IMR-90 (cell line): ENCODE measurements around the gene TPGS1. TPM values are rescaled to one million over a fixed set of nuclear protein-coding genes. Genes with fewer than 3 reads are reported as not detected.

ENCODE experiments used
- ATAC-seq: fragments of 200-7000 bp; cut with Tn5 transposase; 2 replicates; pipeline ENCODE4 v1.9.1; 2020; ENCODE audit warnings: low read depth, mild to moderate bottlenecking, moderate library complexity
- BruUV-seq: library from RNA; stranded (reverse); fragments of 400-500 nt; replicated peaks from 2 replicates; lab custom pipeline; 2021; lab: Mats Ljungman, UMichigan
- CTCF ChIA-PET: fragments of 300-600 bp; formaldehyde crosslinking; extraction: SDS; loops from one replicate; lab custom pipeline; 2021; ENCODE audit warnings: antibody characterized with exemption; lab: Yijun Ruan, JAX
- POLR2A ChIA-PET: fragments of 300-600 bp; sonication (Branson Sonifier 250); formaldehyde crosslinking; loops from one replicate; lab custom pipeline; 2022; ENCODE audit warnings: antibody characterized with exemption; ENCODE audit not compliant: unreplicated experiment; lab: Charles Lee
- DNase-seq: peaks from one replicate; pipeline ENCODE4 v3.0.0; 2013
- H2AFZ ChIP-seq: replicated peaks from 2 replicates; pipeline ENCODE3; 2013; ENCODE audit warnings: low read length, mild to moderate bottlenecking; ENCODE audit not compliant: poor library complexity
- H2AK5ac ChIP-seq: 2 replicates; pipeline ENCODE4 v1.6.1; 2013; ENCODE audit warnings: low read depth, low read length, inconsistent platforms
- H2AK9ac ChIP-seq: replicated peaks from 2 replicates; pipeline ENCODE3; 2013; ENCODE audit warnings: mild to moderate bottlenecking, low read depth, low read length, moderate library complexity; ENCODE audit not compliant: poor library complexity
- H2BK120ac ChIP-seq: 2 replicates; pipeline ENCODE4 v1.6.1; 2013; ENCODE audit warnings: low read depth, low read length, inconsistent platforms
- H2BK15ac ChIP-seq: 3 replicates; pipeline ENCODE4 v1.6.1; 2013; ENCODE audit warnings: low read depth, low read length, inconsistent platforms
- H2BK20ac ChIP-seq: 2 replicates; pipeline ENCODE4 v1.6.1; 2013; ENCODE audit warnings: low read depth, mild to moderate bottlenecking, inconsistent platforms, low read length, moderate library complexity
- H2BK5ac ChIP-seq: 2 replicates; pipeline ENCODE4 v1.6.1; 2013; ENCODE audit warnings: mild to moderate bottlenecking, low read depth, low read length, inconsistent platforms; ENCODE audit not compliant: poor library complexity, severe bottlenecking
- H3K14ac ChIP-seq: replicated peaks from 2 replicates; pipeline ENCODE4 v1.6.1; 2013; ENCODE audit warnings: low read depth, low read length, inconsistent platforms
- H3K18ac ChIP-seq: 2 replicates; pipeline ENCODE4 v1.6.1; 2013; ENCODE audit warnings: low read depth, low read length, control low read depth
- H3K23ac ChIP-seq: 2 replicates; pipeline ENCODE4 v1.6.1; 2013; ENCODE audit warnings: low read depth, low read length, inconsistent platforms
- H3K27ac ChIP-seq: 2 replicates; pipeline ENCODE4 v1.5.1; 2013; ENCODE audit warnings: mild to moderate bottlenecking, control low read depth, low read length; ENCODE audit not compliant: insufficient read depth
- H3K27me3 ChIP-seq: 2 replicates; pipeline ENCODE4 v1.6.1; 2013; ENCODE audit warnings: low read length; ENCODE audit not compliant: control insufficient read depth, insufficient read depth
- H3K36me3 ChIP-seq: 2 replicates; pipeline ENCODE4 v1.6.1; 2013; ENCODE audit warnings: low read length, mixed read lengths; ENCODE audit not compliant: control insufficient read depth, insufficient read depth
- H3K4ac ChIP-seq: 2 replicates; pipeline ENCODE4 v1.6.1; 2013; ENCODE audit warnings: low read depth, low read length, inconsistent platforms
- H3K4me1 ChIP-seq: 2 replicates; pipeline ENCODE4 v1.6.1; 2013; ENCODE audit warnings: low read length, mixed read lengths; ENCODE audit not compliant: control insufficient read depth, insufficient read depth
- H3K4me2 ChIP-seq: 2 replicates; pipeline ENCODE4 v1.6.1; 2013; ENCODE audit warnings: low read depth, mild to moderate bottlenecking, control low read depth, low read length, moderate library complexity
- H3K4me3 ChIP-seq: 2 replicates; pipeline ENCODE4 v1.5.1; 2013; ENCODE audit warnings: low read depth, mild to moderate bottlenecking, control low read depth, low read length, moderate library complexity; ENCODE audit not compliant: insufficient read depth
- H3K56ac ChIP-seq: 2 replicates; pipeline ENCODE4 v1.6.1; 2013; ENCODE audit warnings: low read length, inconsistent platforms; ENCODE audit not compliant: insufficient read depth; ENCODE audit errors: extremely low read depth
- H3K79me1 ChIP-seq, 2 experiments: 2 replicates each; pipeline ENCODE4 v1.6.1; 2013; ENCODE audit warnings: low read length in 2 of 2, inconsistent platforms in 1 of 2, low read depth in 1 of 2
- H3K9ac ChIP-seq: 2 replicates; pipeline ENCODE4 v1.6.1; 2013; ENCODE audit warnings: low read depth, low read length, control low read depth
- H3K9me1 ChIP-seq: 2 replicates; pipeline ENCODE4 v1.6.1; 2013; ENCODE audit warnings: low read length, inconsistent platforms; ENCODE audit not compliant: insufficient read depth
- H3K9me3 ChIP-seq: 2 replicates; pipeline ENCODE4 v1.6.1; 2013; ENCODE audit warnings: low read length; ENCODE audit not compliant: control insufficient read depth, insufficient read depth
- H4K20me1 ChIP-seq: 2 replicates; pipeline ENCODE4 v1.6.1; 2013; ENCODE audit warnings: low read length, inconsistent platforms; ENCODE audit not compliant: insufficient read depth
- H4K5ac ChIP-seq: 2 replicates; pipeline ENCODE4 v1.6.1; 2013; ENCODE audit warnings: mild to moderate bottlenecking, low read depth, low read length, control low read depth
- H4K8ac ChIP-seq, 2 experiments: 2 replicates each; pipeline ENCODE4 v1.6.1; 2013; ENCODE audit warnings: low read depth in 2 of 2, low read length in 2 of 2, control low read depth in 1 of 2, inconsistent platforms in 1 of 2
- H4K91ac ChIP-seq: 2 replicates; pipeline ENCODE4 v1.6.1; 2013; ENCODE audit warnings: low read depth, low read length, inconsistent platforms; ENCODE audit not compliant: insufficient read depth
- BHLHE40 ChIP-seq: fragments of 150-350 bp; IDR thresholded peaks from 2 replicates; pipeline ENCODE4 v1.6.1; 2016; ENCODE audit warnings: mild to moderate bottlenecking, low read depth, low read length
- CEBPB ChIP-seq: IDR thresholded peaks from 2 replicates; pipeline ENCODE4 v1.6.1; 2012; ENCODE audit warnings: low read depth, low read length, improper control_type of control experiment
- CHD1 ChIP-seq: IDR thresholded peaks from 2 replicates; pipeline ENCODE4 v1.6.1; 2012; ENCODE audit warnings: low read depth, low read length, improper control_type of control experiment
- ELK1 ChIP-seq: fragments of 150-350 bp; IDR thresholded peaks from 2 replicates; pipeline ENCODE4 v1.6.1; 2016; ENCODE audit warnings: low read depth, mild to moderate bottlenecking, low read length, moderate library complexity, borderline replicate concordance
- FOS ChIP-seq: fragments of 150-350 bp; IDR thresholded peaks from 2 replicates; pipeline ENCODE4 v1.6.1; 2016; ENCODE audit warnings: low read depth, low read length
- MAFK ChIP-seq: IDR thresholded peaks from 2 replicates; pipeline ENCODE4 v1.6.1; 2012; ENCODE audit warnings: low read depth, low read length, improper control_type of control experiment
- NFE2L2 ChIP-seq: fragments of 150-350 bp; IDR thresholded peaks from 2 replicates; pipeline ENCODE4 v1.6.1; 2016; ENCODE audit warnings: low read depth, mild to moderate bottlenecking, low read length
- RAD21 ChIP-seq: IDR thresholded peaks from 2 replicates; pipeline ENCODE4 v1.6.1; 2012; ENCODE audit warnings: low read length, improper control_type of control experiment
- SMC3 ChIP-seq: fragments of 150-350 bp; IDR thresholded peaks from 2 replicates; pipeline ENCODE4 v1.6.1; 2016; ENCODE audit warnings: low read depth, mild to moderate bottlenecking, antibody characterized with exemption, low read length, moderate library complexity
- WGBS, 2 experiments: methylation state at CpG; one replicate each; pipeline versions ENCODE4 v1.1.5 to v1.1.7; 2013; ENCODE audit warnings: missing lambda C conversion rate in 2 of 2; ENCODE audit not compliant: insufficient read length in 1 of 2; ENCODE audit errors: extremely low coverage in 2 of 2; 5-methylcytosine and 5-hydroxymethylcytosine counted together
- dilution Hi-C: fragments of 300-500 bp; cut with HindIII; formaldehyde crosslinking; loops from one replicate; pipeline ENCODE4 v1.14.3; 2018; ENCODE audit warnings: low sequenced_read_pairs; ENCODE audit not compliant: unreplicated experiment
- in situ Hi-C: fragments of 300-500 bp; cut with MboI; formaldehyde crosslinking; loops from 3 replicates; pipeline ENCODE4 v1.14.3; 2019; ENCODE audit warnings: low sequenced_read_pairs, inconsistent platforms, mixed read lengths
- intact Hi-C: fragments of 100-400 bp; cut with micrococcal nuclease; formaldehyde crosslinking; loops from 2 replicates; pipeline ENCODE4 v1.10.0; 2022
- polyA plus RNA-seq, 3 experiments: library from polyadenylated mRNA; depleted of rRNA; stranded (reverse); fragments of >200 nt; gene quantifications; 2 replicates each; pipeline ENCODE4 v1.2.3, GENCODE V29; 2012; ENCODE audit warnings: low replicate concordance in 1 of 3
- total RNA-seq: library from RNA; depleted of rRNA; stranded (reverse); fragments of >200 nt; gene quantifications from 2 replicates; pipeline ENCODE4 v1.2.3, GENCODE V29; 2012
- TF ChIP-seq, protein P1 (sequence below): conservative IDR thresholded peaks from 2 replicates; pipeline ENCODE4 v1.5.1; 2012; ENCODE audit warnings: mild to moderate bottlenecking, low read depth, low read length, improper control_type of control experiment

The TPGS1 gene
- total and polyA plus RNA-seq, 2 of the 4 experiments (the other 2 are of a cell fraction): 2.7 to 6.3 TPM

- H3K56ac ChIP-seq: no peak overlapping the region
- in situ Hi-C loops: no loop called here
- peaks cover 6% of the 10 kb centered on the region for H3K4me1 ChIP-seq
- H3K14ac ChIP-seq: no peak overlapping the region
- no TSS peak for BruUV-seq
- no peaks in the 10 kb centered on the region for H3K9me3 ChIP-seq
- DNase-seq (no peak), ATAC-seq (no peak)
- H3K36me3 ChIP-seq: no peaks in the 10 kb centered on the region; the same call in 1 of the 2 replicates
- no peak overlapping the region for H3K4me3 ChIP-seq
- H3K27me3 ChIP-seq: peaks cover 4% of the 10 kb centered on the region
- H4K20me1 ChIP-seq: no peaks in the 10 kb centered on the region
- H2BK15ac ChIP-seq: no peak overlapping the region
- TF ChIP-seq CEBPB: no peak
- no peak for TF ChIP-seq NFE2L2
- no peak for TF ChIP-seq ELK1
- TF ChIP-seq MAFK: no peak
- TF ChIP-seq CHD1: no peak
- TF ChIP-seq SMC3: no peak
- no peak for TF ChIP-seq FOS
- TF ChIP-seq RAD21: no peak
- TF ChIP-seq, protein P1, sequence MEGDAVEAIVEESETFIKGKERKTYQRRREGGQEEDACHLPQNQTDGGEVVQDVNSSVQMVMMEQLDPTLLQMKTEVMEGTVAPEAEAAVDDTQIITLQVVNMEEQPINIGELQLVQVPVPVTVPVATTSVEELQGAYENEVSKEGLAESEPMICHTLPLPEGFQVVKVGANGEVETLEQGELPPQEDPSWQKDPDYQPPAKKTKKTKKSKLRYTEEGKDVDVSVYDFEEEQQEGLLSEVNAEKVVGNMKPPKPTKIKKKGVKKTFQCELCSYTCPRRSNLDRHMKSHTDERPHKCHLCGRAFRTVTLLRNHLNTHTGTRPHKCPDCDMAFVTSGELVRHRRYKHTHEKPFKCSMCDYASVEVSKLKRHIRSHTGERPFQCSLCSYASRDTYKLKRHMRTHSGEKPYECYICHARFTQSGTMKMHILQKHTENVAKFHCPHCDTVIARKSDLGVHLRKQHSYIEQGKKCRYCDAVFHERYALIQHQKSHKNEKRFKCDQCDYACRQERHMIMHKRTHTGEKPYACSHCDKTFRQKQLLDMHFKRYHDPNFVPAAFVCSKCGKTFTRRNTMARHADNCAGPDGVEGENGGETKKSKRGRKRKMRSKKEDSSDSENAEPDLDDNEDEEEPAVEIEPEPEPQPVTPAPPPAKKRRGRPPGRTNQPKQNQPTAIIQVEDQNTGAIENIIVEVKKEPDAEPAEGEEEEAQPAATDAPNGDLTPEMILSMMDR: no peak
- TF ChIP-seq BHLHE40: no peak
- H2AK9ac ChIP-seq: no peak overlapping the region
- no peak overlapping the region for H2BK5ac ChIP-seq
- no peak overlapping the region for H2BK20ac ChIP-seq
- ChIA-PET CTCF (no interaction called here), POLR2A (no interaction called here)
- H2AFZ ChIP-seq: no peak overlapping the region
- 80% methylated on average over 1 of the region's 14 CpGs; no CpG with 5 or more reads in 1 of the 2 experiments for WGBS, 2 experiments
- no peak overlapping the region for H2BK120ac ChIP-seq
- no peak overlapping the region for H3K23ac ChIP-seq
- H3K27ac ChIP-seq: no peak overlapping the region
- H3K18ac ChIP-seq: no peak overlapping the region
- H3K4ac ChIP-seq: no peak overlapping the region
- no peak overlapping the region for H3K9ac ChIP-seq
- no peaks in the 10 kb centered on the region; the same call in 1 of the 2 replicates for H3K9me1 ChIP-seq
- H3K79me1 ChIP-seq: peaks cover 0 to 19% of the 10 kb centered on the region in 2 experiments; a peak in 2 of 4 replicates
- no peak overlapping the region for H4K5ac ChIP-seq
- intact Hi-C loops: loop anchor here (5.0 kb wide), 1 partner anchor 122 kb away; no protein-coding TSS in a partner anchor
- no peak overlapping the region for H3K4me2 ChIP-seq
- dilution Hi-C loops: no loop called here
- no peak overlapping the region for H2AK5ac ChIP-seq
- no peak overlapping the region for H4K91ac ChIP-seq
- no peak overlapping the region for H4K8ac ChIP-seq
These were observed 2.7 kb upstream of the TPGS1 start for GRCh38 chr19:504616-505015.
